Fibroblast of peridontal ligament (primary cell): ENCODE results near the gene SMYD3.
"Not testable (repeated sequence)": the region's sequence is repeated elsewhere in the genome, so short reads cannot be mapped to it uniquely, and the experiment has no call there.

Source experiments
- DNase-seq: peaks from one replicate; pipeline ENCODE4 v3.0.0-alpha.2; 2010; ENCODE audit errors: extremely low read depth

Gene SMYD3

DNA sequence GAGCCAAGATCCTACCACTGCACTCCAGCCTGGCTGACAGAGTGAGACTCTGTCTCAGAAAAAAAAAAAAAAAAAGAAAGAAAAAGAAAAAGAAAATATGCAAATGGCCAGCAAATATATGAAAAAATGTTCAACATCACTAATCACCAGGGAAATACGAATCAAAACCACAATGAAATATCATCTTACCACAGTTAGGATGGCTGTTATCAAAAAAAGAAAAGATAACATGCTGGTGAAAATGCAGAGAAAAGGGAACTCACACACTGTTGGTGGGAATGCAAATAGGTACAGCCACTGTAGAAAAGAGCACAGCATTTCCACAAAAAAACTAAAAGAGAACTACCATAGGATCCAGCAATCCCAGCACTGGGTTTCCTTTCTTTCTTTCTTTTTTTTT, 477.5 kb downstream of the SMYD3 start:
- peak; percentile 18 for DNase-seq

GRCh38 chr1:246024118-246024517, 483.0 kb downstream of the SMYD3 start:
- DNase-seq: not testable (repeated sequence)

GRCh38 chr1:246020211-246020954, 486.7 kb downstream of the SMYD3 start:
- peak; percentile 66 for DNase-seq

DNA sequence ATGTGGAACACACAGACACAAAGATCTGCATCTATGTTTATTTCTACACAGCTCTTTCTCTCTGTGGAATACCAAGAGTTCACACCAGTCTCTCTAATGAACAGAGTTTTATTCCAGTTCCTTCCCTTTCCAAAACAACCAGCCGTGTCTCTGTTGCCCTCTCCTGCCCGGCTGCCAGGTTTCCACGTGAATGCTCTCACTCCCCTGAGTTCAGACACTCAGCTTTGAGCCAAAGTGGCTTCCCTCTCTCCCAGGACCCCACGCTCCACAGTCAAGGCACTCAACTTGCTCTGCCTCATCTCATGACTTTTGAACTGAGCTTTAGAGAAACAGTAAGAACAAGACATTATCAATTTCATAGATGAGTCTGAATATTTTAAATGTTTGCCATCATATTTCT, 488.9 kb downstream of the SMYD3 start:
- no peak for DNase-seq

GRCh38 chr1:246012341-246012740, 494.7 kb downstream of the SMYD3 start:
- peak; percentile 64 for DNase-seq

- no peak for DNase-seq
Observed at GRCh38 chr1:246010386-246010785, 496.7 kb downstream of the SMYD3 start.

GRCh38 chr1:246008363-246008831, 498.7 kb downstream of the SMYD3 start:
- DNase-seq: no peak

DNA sequence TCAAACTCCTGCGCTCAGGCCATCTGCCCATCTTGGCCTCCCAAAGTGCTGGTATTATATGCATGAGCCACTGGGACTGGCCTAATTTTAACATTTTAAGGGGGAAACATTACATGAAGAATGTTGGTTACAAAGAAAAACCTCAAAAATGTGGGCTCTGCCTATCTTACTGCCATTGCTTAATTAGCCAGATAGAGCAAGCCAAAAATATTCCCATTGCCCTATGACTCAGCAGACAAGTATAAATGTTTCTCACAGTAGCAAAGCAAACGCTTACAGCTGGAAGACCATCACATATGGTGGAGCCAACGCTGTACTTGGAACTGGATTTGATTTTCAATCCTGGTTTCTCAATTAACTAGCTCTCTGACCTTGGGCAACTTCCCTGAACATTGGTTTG, 502.0 kb downstream of the SMYD3 start:
- peak; percentile 100 for DNase-seq

- DNase-seq: no peak
Observed at GRCh38 chr1:246004301-246004700, 502.8 kb downstream of the SMYD3 start.

- no peak for DNase-seq
Observed at GRCh38 chr1:246003442-246003730, 503.7 kb downstream of the SMYD3 start.

GRCh38 chr1:246002725-246003441, 504.2 kb downstream of the SMYD3 start:
- peak; percentile 94 for DNase-seq

GRCh38 chr1:246001837-246002230, 505.2 kb downstream of the SMYD3 start:
- DNase-seq: peak; percentile 94

DNA sequence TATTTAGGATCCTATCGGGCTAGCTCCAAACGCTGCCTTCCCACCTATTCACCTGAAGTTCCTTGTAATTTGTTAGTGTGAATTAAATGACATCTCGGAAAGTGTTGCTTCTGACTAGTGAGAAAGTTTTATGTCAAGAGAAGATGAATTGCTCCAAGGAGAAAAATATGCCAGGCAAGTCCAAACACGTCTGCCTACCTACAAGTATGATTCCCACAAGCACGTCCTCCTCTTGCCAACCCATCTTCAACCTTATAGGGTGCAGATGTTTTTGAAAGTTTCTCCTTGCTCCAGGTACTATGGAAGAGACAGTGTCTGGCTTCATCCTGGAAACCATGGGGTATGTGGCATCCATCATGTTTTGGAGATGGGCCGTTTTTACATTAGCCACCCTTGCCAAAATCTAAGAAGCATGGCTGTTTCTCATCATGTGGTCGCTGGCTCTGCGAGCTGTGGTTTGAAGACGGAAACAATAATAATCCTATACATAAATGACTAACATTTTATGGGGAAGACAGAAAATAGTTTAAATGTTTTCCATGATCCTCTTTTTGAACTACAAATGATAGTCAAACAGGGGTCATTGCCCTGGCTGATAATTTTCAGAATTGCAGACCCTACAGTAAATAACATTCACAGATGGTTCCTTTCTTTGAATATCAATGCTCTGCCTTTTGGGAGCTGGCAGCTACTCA, 505.8 kb downstream of the SMYD3 start:
- peak; percentile 93 for DNase-seq

DNA sequence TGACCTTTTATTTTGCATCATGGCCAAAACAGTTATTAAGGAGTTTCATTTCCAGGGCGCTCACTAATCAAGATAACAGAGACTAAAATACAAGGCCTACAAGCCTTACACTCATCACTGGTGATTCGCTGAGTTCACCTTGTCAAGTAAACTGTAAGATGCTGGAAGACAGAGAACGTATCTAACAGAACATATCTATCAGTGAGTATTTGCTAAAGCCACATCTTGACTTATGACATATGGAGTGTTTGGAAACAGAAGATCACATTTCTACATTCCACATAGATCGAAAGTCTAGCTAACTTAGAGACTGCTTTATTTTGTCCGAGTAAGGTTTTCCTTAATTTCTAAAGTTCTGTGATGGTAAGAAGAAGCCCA, 506.5 kb downstream of the SMYD3 start:
- no peak for DNase-seq

GRCh38 chr1:245999697-246000637, 507.1 kb downstream of the SMYD3 start:
- DNase-seq: no peak

DNA sequence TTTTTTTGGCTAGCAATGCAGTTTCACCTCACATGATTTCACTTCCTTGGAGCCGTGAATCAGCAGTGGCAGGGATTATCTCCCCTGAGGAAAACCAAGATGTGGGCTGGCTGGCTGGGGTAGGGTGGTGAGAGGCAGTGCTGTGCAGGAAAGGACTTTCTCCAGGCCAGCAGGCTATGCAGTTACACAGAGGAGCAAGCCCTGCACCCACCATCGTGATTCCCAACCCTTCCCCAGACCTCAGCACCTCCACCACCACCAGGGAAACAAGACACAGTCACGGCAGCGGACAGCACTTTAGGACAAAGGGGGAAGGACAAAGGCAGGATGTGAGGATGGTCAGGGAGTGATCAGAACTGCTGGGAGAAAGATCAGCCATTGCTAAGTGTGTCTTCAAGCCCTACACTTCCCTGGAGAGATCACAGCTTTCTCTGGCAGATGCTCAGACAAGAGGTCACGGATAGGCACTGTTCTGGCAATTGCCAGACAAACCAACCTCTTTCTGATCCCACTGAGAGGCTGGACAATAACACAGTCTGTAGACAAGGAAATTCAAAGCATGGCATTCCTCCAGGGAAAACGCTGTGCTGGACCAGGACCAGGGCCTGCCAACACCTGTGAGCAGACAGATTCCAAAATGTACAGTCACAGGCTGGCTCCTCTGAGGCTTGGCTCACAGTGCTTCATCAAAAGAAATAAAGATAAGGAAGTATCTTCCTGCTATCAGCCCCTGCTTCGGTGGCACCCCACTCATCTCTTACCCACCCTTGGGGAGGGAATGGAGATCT, 509.4 kb downstream of the SMYD3 start:
- no peak for DNase-seq

DNA sequence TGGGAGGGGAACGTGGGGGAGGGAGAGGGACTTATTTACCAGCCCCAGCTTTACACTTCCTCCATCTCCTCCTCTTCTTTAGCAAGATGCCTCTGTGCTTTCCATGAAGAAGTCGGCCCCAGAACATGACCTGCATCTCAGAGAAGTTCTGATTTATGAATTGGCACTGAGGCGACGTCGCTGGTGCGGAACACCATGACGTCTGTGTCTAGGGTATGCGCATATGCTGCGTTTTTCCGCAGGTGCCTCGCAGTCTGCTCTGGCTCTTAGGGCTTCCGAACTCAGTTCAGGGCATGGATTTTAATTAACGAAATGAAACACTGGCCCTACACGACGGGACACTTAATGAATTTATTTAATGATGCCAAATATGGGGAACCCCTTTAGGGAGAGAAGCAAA, 510.3 kb downstream of the SMYD3 start:
- DNase-seq: no peak

- DNase-seq: no peak
Observed at GRCh38 chr1:245995474-245995873, 511.6 kb downstream of the SMYD3 start.

DNA sequence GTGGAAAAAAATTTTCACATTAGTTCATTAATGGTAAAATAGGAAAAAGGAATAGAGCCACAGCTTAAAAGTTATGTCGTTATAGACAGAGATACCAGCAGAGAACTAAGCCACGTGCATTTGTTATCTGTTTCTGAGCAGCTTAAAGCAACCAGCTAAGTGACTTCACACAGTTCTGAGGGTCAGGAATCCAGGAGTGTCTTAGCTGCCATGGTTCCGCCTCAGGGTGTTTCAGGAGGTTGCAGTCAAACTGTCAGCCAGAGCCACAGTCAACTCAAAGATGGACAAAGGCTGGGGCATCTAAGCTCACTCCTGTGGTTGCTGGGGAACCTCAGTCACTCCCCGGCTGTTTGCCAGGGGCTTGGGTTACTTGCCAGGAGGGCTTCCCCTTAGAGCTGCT, 515.8 kb downstream of the SMYD3 start:
- DNase-seq: no peak

DNA sequence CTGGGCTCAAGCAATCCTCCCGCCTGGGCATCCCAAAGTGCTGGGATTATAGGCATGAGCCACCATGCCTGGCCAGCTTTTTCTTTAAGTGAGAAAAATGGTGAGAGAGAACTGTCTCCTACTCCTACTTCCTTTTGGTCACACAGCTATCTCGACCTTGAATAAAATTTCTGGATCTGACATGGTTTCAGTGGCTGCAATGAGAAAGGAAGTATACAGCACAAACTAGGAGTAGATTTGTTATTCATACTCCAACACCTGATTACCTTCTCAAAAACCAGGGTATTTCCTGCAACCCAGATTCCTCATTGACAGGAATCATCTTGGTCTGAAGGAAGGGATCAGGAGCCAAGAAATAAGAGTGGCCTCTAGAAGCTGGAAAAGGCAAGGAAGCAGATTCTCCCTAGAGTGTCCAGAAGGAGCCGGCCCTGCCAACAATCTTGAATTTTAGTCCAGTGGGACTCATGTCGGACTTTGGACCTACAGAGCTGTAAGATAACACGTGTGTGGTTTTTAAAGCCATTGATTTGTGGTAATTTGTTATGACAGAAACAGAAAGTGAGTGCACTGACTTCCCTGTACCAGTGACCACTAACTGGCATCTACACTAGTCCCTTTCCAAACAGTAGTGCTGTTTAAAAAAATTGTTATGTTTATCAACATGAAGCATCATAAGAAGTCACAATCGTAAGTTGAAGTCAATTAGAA, 516.6 kb downstream of the SMYD3 start:
- no peak for DNase-seq
